ENCODE measurements around the gene ABLIM1. TPM values are rescaled to one million over a fixed set of nuclear protein-coding genes. Genes with fewer than 3 reads are reported as not detected.

ABLIM1 gene
- total RNA-seq, 3 donors from 2014 or later = 89.0 to 216 (median 131) TPM

DNA sequence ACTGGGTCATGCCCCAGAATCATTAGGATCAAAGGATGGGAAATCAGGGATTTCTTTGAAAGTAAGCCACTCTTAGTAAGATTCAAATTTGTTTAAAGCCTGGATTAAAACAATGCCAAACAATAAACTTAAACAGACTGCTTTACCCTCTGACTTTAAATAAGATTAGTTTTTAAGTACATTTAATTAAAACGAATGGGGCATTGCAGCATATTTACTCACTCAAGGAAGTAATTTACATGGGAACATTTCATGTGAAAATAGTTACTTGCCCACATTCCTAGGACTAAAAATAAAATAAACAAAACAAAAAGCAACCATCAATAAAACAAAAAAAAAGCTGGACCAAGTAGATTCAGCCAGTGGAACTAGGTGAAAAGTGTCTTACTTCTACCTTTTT lies 7.8 kb downstream of the ABLIM1 start:
- H3K27ac ChIP-seq = peak overlapping the region in 1 of 2 donors; percentile 22

DNA sequence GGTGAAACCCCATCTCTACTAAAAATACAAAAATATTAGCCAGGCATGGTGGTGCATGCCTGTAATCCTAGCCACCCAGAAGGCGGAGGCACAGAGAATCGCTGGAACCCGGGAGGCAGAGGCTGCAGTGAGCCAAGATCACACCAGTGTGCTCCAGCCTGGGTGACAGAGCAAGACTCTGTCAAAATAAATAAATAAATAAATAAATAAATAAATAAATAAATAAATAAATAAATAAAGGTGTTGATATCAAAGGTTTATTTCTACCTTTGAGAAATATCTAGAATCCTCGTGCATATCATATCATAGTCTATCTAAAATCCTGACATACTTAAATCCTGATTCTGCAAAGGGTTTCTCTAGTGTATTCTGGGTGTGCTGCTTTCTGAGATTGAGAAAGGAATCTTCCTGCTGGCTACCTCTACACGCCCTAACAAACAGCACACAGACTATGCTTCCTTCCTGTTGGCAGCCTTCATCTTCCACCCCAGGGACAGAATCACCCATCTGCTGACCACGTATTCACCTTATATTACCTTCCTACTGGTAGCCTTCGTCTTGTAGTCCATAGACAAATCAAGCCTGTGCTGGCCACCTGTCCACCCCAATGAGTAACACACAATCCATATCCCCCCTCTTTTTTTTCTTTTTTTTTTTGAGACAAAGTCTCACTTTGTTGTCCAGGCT lies 8.7 kb downstream of the ABLIM1 start:
- Histone ChIP-seq H3K4me3 (no peak overlapping the region), H3K36me3 (no peaks in the 10 kb centered on the region), H3K27ac (no peak overlapping the region), H3K4me1 (no peaks in the 10 kb centered on the region), H3K9me3 (no peaks in the 10 kb centered on the region), H3K27me3 (no peaks in the 10 kb centered on the region)
- no peak for DNase-seq (ENCODE audit: low spot score in 2 of 2)
- intact Hi-C loops (cut with DNase I; ENCODE audit: low total_unique reads) = no loop called here
- TF ChIP-seq POLR2AphosphoS5 (IDR thresholded peaks at IDR 0.05) = no peak
- TF ChIP-seq, protein P1, sequence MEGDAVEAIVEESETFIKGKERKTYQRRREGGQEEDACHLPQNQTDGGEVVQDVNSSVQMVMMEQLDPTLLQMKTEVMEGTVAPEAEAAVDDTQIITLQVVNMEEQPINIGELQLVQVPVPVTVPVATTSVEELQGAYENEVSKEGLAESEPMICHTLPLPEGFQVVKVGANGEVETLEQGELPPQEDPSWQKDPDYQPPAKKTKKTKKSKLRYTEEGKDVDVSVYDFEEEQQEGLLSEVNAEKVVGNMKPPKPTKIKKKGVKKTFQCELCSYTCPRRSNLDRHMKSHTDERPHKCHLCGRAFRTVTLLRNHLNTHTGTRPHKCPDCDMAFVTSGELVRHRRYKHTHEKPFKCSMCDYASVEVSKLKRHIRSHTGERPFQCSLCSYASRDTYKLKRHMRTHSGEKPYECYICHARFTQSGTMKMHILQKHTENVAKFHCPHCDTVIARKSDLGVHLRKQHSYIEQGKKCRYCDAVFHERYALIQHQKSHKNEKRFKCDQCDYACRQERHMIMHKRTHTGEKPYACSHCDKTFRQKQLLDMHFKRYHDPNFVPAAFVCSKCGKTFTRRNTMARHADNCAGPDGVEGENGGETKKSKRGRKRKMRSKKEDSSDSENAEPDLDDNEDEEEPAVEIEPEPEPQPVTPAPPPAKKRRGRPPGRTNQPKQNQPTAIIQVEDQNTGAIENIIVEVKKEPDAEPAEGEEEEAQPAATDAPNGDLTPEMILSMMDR (IDR thresholded peaks at IDR 0.05) = no peak
- no peak for TF ChIP-seq POLR2A (IDR thresholded peaks at IDR 0.05)

More for the DNA sequence above, 7.8 kb downstream of the ABLIM1 start:
- no peaks in the 10 kb centered on the region for H3K9me3 ChIP-seq
- no peaks in the 10 kb centered on the region for H3K4me1 ChIP-seq
- TF ChIP-seq POLR2AphosphoS5 (IDR thresholded peaks at IDR 0.05) (no peak), POLR2A (IDR thresholded peaks at IDR 0.05) (no peak)
- TF ChIP-seq, protein P1 (IDR thresholded peaks at IDR 0.05) = no peak
- DNase-seq (ENCODE audit: low spot score in 2 of 2) = no peak
- no peaks in the 10 kb centered on the region for H3K27me3 ChIP-seq
- H3K36me3 ChIP-seq = no peaks in the 10 kb centered on the region
- H3K4me3 ChIP-seq = no peak overlapping the region
- intact Hi-C loops (cut with DNase I; ENCODE audit: low total_unique reads) = no loop called here

DNA sequence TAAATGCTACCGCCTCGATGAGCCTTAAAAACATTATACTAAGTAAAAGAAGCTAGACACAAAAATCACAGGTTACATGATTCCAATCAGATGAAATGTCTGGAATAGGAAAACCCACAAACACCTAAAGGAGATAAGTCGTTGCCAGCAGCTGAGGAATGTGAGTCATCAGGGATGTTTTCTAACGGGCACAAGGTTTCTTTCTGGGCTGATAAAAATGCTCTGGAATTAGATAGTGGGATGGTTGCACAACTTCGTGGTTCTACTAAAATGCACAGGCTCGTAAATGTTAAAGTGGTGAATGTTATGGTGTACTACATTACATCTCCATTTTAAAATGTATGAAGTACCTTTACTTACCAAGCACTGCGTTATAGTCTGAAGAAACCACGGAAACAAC lies 9.7 kb downstream of the ABLIM1 start:
- Histone ChIP-seq H3K4me1 (no peaks in the 10 kb centered on the region), H3K27ac (no peak overlapping the region), H3K36me3 (no peaks in the 10 kb centered on the region), H3K4me3 (no peak overlapping the region), H3K27me3 (no peaks in the 10 kb centered on the region), H3K9me3 (no peaks in the 10 kb centered on the region)
- DNase-seq (ENCODE audit: low spot score in 2 of 2) = no peak
- intact Hi-C loops (cut with DNase I; ENCODE audit: low total_unique reads) = no loop called here
- TF ChIP-seq POLR2AphosphoS5 (IDR thresholded peaks at IDR 0.05) (no peak), POLR2A (IDR thresholded peaks at IDR 0.05) (no peak)

DNA sequence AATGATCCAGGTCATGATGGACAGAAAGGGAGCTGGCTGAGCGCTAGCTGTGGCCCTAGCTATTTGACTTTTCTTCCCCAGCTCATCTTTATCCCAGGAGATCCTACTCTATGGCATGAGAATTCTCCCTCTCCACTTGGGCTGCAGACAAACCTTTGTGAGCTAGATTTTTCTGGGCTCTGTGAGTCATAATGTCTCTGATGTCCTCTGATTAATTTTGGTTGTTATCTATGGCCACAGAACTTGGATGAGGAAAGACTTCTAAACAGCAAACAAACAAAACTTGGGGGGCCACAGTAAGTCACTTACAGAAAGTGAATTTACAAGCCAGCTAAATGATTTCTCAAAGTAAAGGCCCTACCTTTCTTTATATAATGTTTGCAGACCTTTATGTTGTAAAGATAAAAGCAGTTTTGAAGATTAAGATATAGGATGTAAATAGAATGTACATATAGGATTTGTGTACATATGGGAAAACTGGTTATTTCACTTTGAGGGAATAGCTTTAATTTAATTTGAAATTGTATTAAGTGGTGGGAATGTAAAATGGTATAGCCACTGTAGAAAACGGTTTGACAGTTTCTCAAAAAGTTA lies 10.4 kb downstream of the ABLIM1 start:
- peak overlapping the region in 1 of 2 donors; percentile 34 for H3K27ac ChIP-seq
- TF ChIP-seq POLR2AphosphoS5 (IDR thresholded peaks at IDR 0.05) = no peak
- intact Hi-C loops (cut with DNase I; ENCODE audit: low total_unique reads) = no loop called here

DNA sequence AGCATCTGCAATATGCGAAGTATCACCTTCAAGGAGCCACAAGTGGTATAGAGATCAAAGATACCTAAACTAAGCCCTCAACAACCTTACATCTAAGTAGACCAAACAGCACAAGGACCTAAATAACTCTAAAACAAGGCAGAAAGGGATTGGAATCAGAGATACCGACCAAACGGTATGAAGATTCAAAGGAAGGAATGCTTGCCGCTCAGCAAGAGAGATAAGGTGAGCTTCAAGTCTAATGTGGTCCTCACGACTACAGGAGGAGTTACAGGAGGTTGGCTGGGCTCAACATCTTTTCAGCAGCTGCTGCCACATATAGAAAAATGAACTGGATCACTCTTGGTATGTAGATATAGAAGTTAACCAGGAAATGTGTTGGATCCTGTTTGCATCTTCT lies 11.6 kb downstream of the ABLIM1 start:
- intact Hi-C loops (cut with DNase I; ENCODE audit: low total_unique reads) = no loop called here
- DNase-seq (ENCODE audit: low spot score in 2 of 2) = no peak
- Histone ChIP-seq H3K36me3 (no peaks in the 10 kb centered on the region), H3K27ac (no peak overlapping the region), H3K9me3 (no peaks in the 10 kb centered on the region), H3K4me3 (no peak overlapping the region), H3K4me1 (no peaks in the 10 kb centered on the region), H3K27me3 (no peaks in the 10 kb centered on the region)
- TF ChIP-seq POLR2AphosphoS5 (IDR thresholded peaks at IDR 0.05) (no peak), POLR2A (IDR thresholded peaks at IDR 0.05) (no peak)
- TF ChIP-seq, protein P1 (IDR thresholded peaks at IDR 0.05) = no peak

More for the DNA sequence above, 10.4 kb downstream of the ABLIM1 start:
- no peaks in the 10 kb centered on the region for H3K27me3 ChIP-seq
- no peak for DNase-seq (ENCODE audit: low spot score in 2 of 2)
- no peak overlapping the region for H3K4me3 ChIP-seq
- H3K9me3 ChIP-seq = no peaks in the 10 kb centered on the region
- H3K36me3 ChIP-seq = no peaks in the 10 kb centered on the region
- H3K4me1 ChIP-seq = no peaks in the 10 kb centered on the region

DNA sequence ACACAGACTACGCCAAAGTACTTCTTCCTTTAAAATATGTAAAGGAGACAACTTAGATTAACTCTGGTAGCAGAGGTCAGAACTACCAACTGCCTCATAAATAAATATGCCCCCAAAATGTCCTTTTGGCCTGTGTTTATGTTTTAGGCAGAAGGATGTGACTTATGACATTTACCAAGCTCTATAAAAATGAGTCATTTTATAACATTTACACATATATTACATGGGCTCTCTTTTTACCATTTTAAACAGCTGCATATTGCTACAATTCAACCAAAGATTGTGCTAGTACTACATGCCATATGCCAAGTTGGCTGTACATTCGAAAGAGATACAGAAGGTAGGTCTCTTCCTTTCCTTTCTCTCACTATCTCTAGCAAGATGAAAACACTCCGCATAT lies 12.4 kb downstream of the ABLIM1 start:
- Histone ChIP-seq H3K27me3 (no peaks in the 10 kb centered on the region), H3K36me3 (no peaks in the 10 kb centered on the region), H3K27ac (no peak overlapping the region), H3K9me3 (no peaks in the 10 kb centered on the region), H3K4me1 (no peaks in the 10 kb centered on the region), H3K4me3 (no peak overlapping the region)
- intact Hi-C loops (cut with DNase I; ENCODE audit: low total_unique reads) = no loop called here
- no peak for TF ChIP-seq POLR2A (IDR thresholded peaks at IDR 0.05)
- TF ChIP-seq POLR2AphosphoS5 (IDR thresholded peaks at IDR 0.05) = no peak
- TF ChIP-seq, protein P1 (IDR thresholded peaks at IDR 0.05) = no peak
- no peak for DNase-seq (ENCODE audit: low spot score in 2 of 2)
